H4 (cell line): ENCODE results near the gene TAS2R3. TPM values are rescaled to one million over a fixed set of nuclear protein-coding genes. Genes with fewer than 3 reads are reported as not detected.

ENCODE experiments used
- DNase-seq: peaks from one replicate; pipeline ENCODE4 v3.0.0-alpha.2; 2015; ENCODE audit warnings: low spot score
- total RNA-seq: library from RNA; depleted of rRNA; stranded (reverse); fragments of >200 nt; shearing (Covaris generic); gene quantifications from 2 replicates; pipeline ENCODE4 v1.2.3, GENCODE V29; 2014; rRNA removed

TAS2R3 gene
- total RNA-seq, 1 experiment from 2014 or later = 0.08 TPM

DNA sequence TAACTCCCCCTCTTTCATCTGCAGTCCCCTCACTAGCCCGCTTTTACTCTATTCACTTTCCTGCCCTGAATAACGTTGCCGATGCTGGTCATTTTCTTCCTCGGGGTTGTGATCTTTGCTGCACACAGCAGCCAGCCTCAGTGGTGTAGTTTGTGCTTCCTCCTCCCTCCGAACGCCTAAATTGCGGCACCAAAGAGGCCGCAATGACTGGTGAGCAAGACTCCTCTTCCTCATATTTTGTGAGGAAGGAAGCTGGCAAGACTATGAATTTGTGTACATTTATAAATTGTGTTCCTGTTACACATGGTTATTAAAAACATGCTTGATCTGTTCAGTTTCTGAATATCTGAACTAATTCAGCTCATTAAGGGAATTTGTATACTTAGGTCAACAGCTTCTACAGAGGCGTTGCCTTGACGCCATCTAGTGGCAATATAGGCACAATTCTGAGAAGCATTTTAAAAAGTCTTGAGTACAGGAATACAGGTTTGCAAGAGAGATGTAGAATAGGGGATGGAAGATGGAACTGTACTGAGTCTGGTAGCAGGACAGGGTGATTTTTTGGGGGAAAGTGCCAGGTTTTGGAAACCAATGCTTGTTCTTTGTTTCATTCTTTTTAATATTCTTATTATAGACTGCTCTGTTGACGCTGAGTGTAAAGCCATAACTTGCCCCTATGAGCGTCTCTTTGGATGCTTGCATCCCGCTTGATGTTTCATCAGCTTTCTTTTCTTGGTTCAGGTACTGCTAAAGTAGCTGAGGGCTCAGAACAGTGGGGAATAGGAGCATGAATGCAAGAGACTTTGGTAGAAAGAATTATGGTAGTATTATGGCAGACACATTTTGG is 22.0 kb downstream of the TAS2R3 start:
- peak; percentile 57 for DNase-seq

DNA sequence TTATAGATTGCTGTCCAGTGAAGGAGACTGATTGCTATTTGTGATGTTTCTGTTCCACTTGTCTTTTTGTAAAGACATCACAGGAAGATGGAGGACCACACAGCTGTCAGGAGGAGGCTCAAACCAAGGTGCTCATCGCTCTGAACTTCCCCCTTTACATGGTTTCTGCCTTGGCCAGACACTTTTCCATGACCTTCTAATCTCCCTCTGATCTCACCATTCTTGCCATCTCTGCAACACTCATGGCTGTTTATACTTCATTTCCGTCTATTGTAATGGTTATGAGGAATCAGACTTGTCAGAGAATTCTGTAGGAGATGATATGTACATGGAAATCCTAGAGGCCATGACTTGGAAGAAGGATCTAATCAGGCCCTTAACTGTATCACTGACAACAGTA is 24.4 kb downstream of the TAS2R3 start:
- DNase-seq = no peak

DNA sequence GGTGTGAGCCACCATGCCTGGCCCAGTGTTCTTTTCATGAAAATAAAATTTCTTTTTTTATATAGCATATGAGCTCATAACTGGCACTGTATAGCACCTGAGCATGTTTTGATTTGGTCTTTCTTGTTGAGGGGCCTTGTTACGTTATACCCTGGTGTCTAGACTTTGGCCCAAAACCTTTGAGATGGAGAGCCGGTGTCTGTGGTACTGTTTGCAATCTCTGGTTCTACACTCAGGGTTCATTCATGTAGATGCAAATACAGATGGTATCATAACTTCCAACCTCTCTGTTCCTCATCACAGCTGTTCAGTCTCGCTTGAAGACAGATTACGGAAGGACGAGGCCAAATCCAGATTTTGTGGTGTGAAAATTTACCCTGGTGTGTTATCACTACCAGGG is 26.0 kb downstream of the TAS2R3 start, which contains the start of gene TAS2R5:
Gene TAS2R5 (plus strand): TSS at position 301 of the 400 bp plus-strand sequence. CDS start 145 bp downstream, outside the sequence.
- DNase-seq = no peak

DNA sequence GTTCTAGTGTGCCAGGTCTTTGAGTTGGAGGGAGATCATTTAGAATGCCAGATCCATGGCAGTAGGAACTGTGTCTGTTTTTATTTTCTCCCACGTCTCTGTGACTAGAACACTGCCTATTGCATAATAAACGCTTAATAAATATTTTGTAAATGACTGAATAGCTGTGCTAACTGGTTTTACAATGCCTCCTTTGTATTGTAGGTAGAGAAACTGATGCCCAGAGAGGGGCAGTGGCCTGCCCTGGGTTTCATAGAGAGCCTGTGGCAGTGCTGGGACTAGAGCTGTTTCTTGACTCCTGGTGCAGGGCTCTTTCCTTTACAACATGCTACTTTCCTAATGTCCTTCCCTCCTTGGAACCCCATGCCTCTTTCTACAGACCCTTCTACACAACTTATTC is 28.6 kb downstream of the TAS2R3 start:
- no peak for DNase-seq

Other genes starting within 250 kb of the TAS2R3 start
- gene AGK, start 212.7 kb upstream of the TAS2R3 start, total RNA-seq = 36.6 and 43.2 TPM in 2 replicates
- gene DENND11, start 61.9 kb upstream of the TAS2R3 start, total RNA-seq = 6.1 and 7.8 TPM in 2 replicates
- not detected in 2 replicates for gene WEE2, start 55.7 kb upstream of the TAS2R3 start, total RNA-seq
- 516 and 551 TPM in 2 replicates for gene SSBP1, start 25.7 kb upstream of the TAS2R3 start, total RNA-seq
- gene TAS2R4, start 12.6 kb downstream of the TAS2R3 start, total RNA-seq = not detected in 2 replicates
- not detected in 2 replicates for gene TAS2R5, start 26.1 kb downstream of the TAS2R3 start, total RNA-seq
- not detected in 2 replicates for gene PRSS37, start 77.4 kb downstream of the TAS2R3 start, total RNA-seq
- not detected in 2 replicates for gene OR9A4, start 152.3 kb downstream of the TAS2R3 start, total RNA-seq
- not detected in 2 replicates for gene CLEC5A, start 182.9 kb downstream of the TAS2R3 start, total RNA-seq
- not detected in 2 replicates for gene TAS2R38, start 209.7 kb downstream of the TAS2R3 start, total RNA-seq
- 0.02 and 0.08 TPM in 2 replicates for gene MGAM, start 231.8 kb downstream of the TAS2R3 start, total RNA-seq